ENCODE measurements around the gene PRSS37. TPM values are rescaled to one million over a fixed set of nuclear protein-coding genes. Genes with fewer than 3 reads are reported as not detected.
"Not testable (repeated sequence)": the region's sequence is repeated elsewhere in the genome, so short reads cannot be mapped to it uniquely, and the experiment has no call there.

The PRSS37 gene
- total RNA-seq, 2 donors from 2014 or later: not detected

DNA sequence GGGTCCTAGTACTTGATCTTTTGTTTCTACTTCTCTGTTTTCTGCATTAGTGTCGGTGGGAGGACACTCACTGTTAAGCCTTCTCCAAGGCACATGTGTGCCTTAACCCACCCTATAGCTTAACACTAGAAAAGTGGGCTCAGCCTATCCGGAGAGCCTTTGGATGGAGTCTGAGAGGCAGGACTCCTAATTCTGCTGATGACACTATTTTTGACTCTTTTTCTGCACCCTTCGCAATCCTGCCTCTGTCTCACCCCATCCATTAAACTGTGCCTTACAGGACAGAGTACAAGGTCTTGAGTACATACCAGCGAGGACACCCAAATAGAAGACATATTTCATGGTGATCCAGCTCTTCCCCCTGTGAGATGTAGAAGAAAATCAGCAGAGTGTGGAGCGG lies 577 bp downstream of the PRSS37 start:
- Histone ChIP-seq H3K27me3 (replicated peaks; ENCODE audit: insufficient read depth) (no peaks in the 10 kb centered on the region), H3K36me3 (no peaks in the 10 kb centered on the region), H3K27ac (no peak overlapping the region), H3K4me1 (ENCODE audit: control insufficient read depth in 1 of 2, low read depth in 2 of 2) (no peaks in the 10 kb centered on the region), H3K4me3 (no peak overlapping the region), H3K9me3 (no peaks in the 10 kb centered on the region)
- TF ChIP-seq, protein P1, sequence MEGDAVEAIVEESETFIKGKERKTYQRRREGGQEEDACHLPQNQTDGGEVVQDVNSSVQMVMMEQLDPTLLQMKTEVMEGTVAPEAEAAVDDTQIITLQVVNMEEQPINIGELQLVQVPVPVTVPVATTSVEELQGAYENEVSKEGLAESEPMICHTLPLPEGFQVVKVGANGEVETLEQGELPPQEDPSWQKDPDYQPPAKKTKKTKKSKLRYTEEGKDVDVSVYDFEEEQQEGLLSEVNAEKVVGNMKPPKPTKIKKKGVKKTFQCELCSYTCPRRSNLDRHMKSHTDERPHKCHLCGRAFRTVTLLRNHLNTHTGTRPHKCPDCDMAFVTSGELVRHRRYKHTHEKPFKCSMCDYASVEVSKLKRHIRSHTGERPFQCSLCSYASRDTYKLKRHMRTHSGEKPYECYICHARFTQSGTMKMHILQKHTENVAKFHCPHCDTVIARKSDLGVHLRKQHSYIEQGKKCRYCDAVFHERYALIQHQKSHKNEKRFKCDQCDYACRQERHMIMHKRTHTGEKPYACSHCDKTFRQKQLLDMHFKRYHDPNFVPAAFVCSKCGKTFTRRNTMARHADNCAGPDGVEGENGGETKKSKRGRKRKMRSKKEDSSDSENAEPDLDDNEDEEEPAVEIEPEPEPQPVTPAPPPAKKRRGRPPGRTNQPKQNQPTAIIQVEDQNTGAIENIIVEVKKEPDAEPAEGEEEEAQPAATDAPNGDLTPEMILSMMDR (IDR thresholded peaks at IDR 0.05): no peak
- DNase-seq (ENCODE audit: low spot score): no peak
- no peak for ATAC-seq (ENCODE audit: insufficient number of reproducible peaks, low FRiP score, low read depth)

DNA sequence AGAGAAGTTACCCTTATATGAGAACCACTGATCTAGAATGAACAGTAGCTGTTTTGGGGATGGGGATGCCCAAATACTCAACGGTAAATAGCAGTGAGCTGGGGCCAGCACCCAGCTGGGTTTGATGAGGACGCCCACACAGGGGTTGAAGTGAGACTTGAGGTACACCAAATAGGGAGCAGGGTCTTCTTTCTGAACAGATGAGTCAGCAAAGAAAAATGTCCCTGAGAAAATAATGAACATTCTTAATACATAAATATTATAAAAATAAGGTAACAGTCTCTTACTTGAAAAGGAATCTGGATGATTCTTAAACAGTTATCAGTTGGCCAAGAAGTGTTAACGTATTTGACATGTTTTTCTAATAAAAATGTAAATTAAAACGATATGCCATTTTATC lies 2.0 kb downstream of the PRSS37 start:
- no peaks in the 10 kb centered on the region for H3K27me3 ChIP-seq (replicated peaks; ENCODE audit: insufficient read depth)
- no peaks in the 10 kb centered on the region for H3K9me3 ChIP-seq
- H3K36me3 ChIP-seq: no peaks in the 10 kb centered on the region
- ATAC-seq (ENCODE audit: insufficient number of reproducible peaks, low FRiP score, low read depth) (no peak), DNase-seq (ENCODE audit: low spot score) (no peak)
- H3K27ac ChIP-seq: no peak overlapping the region
- H3K4me1 ChIP-seq (ENCODE audit: control insufficient read depth in 1 of 2, low read depth in 2 of 2): no peaks in the 10 kb centered on the region
- TF ChIP-seq, protein P1 (IDR thresholded peaks at IDR 0.05): no peak
- H3K4me3 ChIP-seq: no peak overlapping the region

DNA sequence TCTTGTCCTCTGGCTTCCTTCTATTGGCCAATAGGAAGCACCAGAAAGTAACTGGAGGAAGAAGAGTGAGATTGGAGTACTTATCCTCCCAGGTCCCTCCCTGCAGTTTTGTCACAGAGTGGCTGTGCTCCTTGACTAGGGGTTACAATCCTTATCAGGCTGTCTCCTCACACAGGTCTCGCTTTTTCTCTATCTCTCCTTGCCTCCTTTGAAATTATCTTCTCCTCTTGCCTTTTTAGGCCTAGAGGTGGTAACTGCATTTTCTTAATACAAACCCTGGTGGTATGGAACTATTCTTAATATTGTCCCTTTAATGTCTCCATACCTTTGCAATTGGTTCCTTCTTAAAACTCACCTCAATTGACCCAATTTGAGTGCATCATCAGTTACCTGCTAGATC lies 2.7 kb downstream of the PRSS37 start:
- H3K4me1 ChIP-seq (ENCODE audit: control insufficient read depth in 1 of 2, low read depth in 2 of 2): no peaks in the 10 kb centered on the region
- H3K4me3 ChIP-seq: no peak overlapping the region
- H3K27me3 ChIP-seq (replicated peaks; ENCODE audit: insufficient read depth): no peaks in the 10 kb centered on the region
- H3K9me3 ChIP-seq: no peaks in the 10 kb centered on the region
- H3K36me3 ChIP-seq: no peaks in the 10 kb centered on the region
- H3K27ac ChIP-seq: no peak overlapping the region
- TF ChIP-seq, protein P1 (IDR thresholded peaks at IDR 0.05): no peak
- DNase-seq (ENCODE audit: low spot score) (no peak), ATAC-seq (ENCODE audit: insufficient number of reproducible peaks, low FRiP score, low read depth) (no peak)

DNA sequence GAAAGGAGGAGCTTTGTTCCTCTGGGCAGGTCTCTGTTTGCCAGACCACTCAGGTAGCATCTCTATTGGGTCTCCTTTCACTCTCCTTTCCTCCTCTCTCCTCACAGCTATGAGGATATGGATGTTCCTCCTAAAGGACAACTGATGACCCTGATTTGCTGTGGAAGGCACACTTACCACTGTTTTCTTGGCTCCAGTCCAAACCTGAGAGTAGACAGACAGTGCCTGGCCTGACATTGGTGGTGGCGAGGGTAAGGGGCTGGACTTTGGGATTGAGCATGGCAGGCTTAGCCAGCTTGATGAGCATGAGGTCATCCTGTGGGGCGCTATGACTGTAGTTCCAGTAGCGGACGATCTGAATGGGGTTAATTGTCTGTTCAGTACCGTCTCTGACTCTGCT lies 3.6 kb downstream of the PRSS37 start:
- H3K4me3 ChIP-seq: no peak overlapping the region
- no peaks in the 10 kb centered on the region for H3K36me3 ChIP-seq
- TF ChIP-seq, protein P1 (IDR thresholded peaks at IDR 0.05): no peak
- H3K27ac ChIP-seq: no peak overlapping the region
- H3K9me3 ChIP-seq: no peaks in the 10 kb centered on the region
- no peaks in the 10 kb centered on the region for H3K4me1 ChIP-seq (ENCODE audit: control insufficient read depth in 1 of 2, low read depth in 2 of 2)
- no peaks in the 10 kb centered on the region for H3K27me3 ChIP-seq (replicated peaks; ENCODE audit: insufficient read depth)
- DNase-seq (ENCODE audit: low spot score) (no peak), ATAC-seq (ENCODE audit: insufficient number of reproducible peaks, low FRiP score, low read depth) (no peak)

DNA sequence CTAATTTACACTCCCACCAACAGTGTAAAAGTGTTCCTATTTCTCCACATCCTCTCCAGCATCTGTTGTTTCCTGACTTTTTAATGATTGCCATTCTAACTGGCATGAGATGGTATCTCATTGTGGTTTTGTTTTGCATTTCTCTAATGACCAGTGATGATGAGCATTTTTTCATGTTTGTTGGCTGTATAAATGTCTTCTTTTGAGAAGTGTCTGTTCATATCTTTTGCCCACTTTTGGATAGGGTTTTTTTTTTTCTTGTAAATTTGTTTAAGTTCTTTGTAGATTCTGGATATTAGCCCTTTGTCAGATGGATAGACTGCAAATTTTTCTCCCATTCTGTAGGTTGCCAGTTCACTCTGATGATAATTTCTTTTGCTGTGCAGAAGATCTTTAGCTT lies 18.9 kb downstream of the PRSS37 start:
- not testable (repeated sequence) for H3K36me3 ChIP-seq; H3K27me3 ChIP-seq (replicated peaks; ENCODE audit: insufficient read depth); H3K27ac ChIP-seq; ATAC-seq (ENCODE audit: insufficient number of reproducible peaks, low FRiP score, low read depth); DNase-seq (ENCODE audit: low spot score); H3K4me3 ChIP-seq; H3K4me1 ChIP-seq (ENCODE audit: control insufficient read depth in 1 of 2, low read depth in 2 of 2)
- H3K9me3 ChIP-seq: peaks cover 31% of the 10 kb centered on the region

DNA sequence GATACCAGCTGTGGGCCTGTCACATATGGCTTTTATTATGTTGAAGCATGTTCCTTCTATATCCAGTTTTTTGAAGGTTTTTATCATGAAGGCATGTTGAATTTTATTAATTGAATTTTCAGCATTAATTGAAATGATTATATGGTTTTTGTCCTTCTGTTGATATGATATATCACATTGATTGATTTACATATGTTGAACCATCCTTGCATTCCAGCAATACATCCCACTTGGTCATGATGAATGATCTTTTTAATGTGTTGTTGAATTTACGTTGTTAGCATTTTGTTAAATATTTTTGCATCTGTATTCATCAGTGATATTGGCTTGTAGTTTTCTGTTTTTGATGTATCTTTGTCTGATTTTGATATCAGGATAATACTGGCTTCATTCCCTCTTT lies 21.2 kb downstream of the PRSS37 start:
- Histone ChIP-seq H3K27me3 (replicated peaks; ENCODE audit: insufficient read depth) (no peaks in the 10 kb centered on the region), H3K4me3 (no peak overlapping the region), H3K36me3 (no peaks in the 10 kb centered on the region), H3K9me3 (peaks cover 31% of the 10 kb centered on the region), H3K27ac (no peak overlapping the region), H3K4me1 (ENCODE audit: control insufficient read depth in 1 of 2, low read depth in 2 of 2) (peaks cover 0 to 5% of the 10 kb centered on the region in 2 donors)
- no peak for ATAC-seq (ENCODE audit: insufficient number of reproducible peaks, low FRiP score, low read depth)
- TF ChIP-seq, protein P1 (IDR thresholded peaks at IDR 0.05): no peak
- no peak for DNase-seq (ENCODE audit: low spot score)

Measured in thoracic aorta (tissue), 2 donors.